GM12878 (cell line): ENCODE data around the gene PHLDB1.

Experiments
- BRCA1 ChIP-seq: IDR thresholded peaks from 2 replicates; pipeline ENCODE4 v1.6.1; 2011; ENCODE audit warnings: low read depth, low read length, improper control_type of control experiment
- ETV6 ChIP-seq, 2 experiments: fragments of 450-650 bp in 1 of 2; IDR thresholded peaks in 1 of 2; conservative IDR thresholded peaks in 1 of 2; 2 replicates each; pipeline ENCODE4 v1.6.1; 2014; ENCODE audit warnings: antibody characterized with exemption in 1 of 2, borderline replicate concordance in 1 of 2, low read depth in 1 of 2, mild to moderate bottlenecking in 1 of 2, moderate library complexity in 1 of 2
- SP1 ChIP-seq: IDR thresholded peaks from one replicate; pipeline ENCODE4 v1.6.1; 2011; ENCODE audit warnings: low read depth, low read length

DNA sequence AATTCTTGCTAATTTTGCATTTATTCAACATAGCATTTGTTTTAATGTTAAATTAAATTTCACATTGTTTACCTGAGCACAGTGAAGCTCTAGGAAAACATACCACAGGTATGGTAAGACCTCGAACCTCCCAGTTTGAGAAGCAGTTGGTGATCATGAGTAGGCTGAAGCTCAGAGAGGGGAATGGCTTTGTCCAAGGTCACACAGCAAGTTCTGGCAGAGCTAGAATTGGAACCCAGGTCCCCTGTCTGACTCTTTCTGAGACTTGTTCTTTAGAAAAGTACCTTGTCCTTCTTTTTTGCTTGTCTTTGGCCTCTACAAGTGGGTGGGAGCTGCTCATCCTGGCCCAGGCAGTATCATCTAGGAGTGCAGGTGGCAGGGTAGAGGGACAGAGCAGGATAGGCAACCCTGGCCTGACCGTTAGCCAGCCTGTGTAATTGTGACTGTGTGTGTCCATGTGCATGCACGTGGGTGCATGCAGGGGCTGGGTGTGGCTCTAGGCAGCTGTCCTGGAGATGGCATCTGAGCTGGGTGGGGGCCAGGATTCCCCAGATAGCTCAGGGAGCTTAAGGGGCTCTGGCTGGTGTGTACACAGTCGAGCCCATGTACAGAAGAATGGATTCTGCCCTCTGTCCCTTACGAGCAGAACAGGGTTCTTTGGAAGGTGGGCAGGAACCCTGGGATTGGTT lies 21.6 kb downstream of the PHLDB1 start:
- TF ChIP-seq SP1 (no peak), ETV6 (conservative IDR thresholded peaks at IDR 0.05 in 1 of 2, IDR thresholded peaks at IDR 0.05 in 1 of 2; ENCODE audit: borderline replicate concordance in 1 of 2, low read depth in 1 of 2) (no peak), BRCA1 (no peak)
